GM12878 (cell line): ENCODE measurements around the gene ZNF644. TPM values are rescaled to one million over a fixed set of nuclear protein-coding genes. Genes with fewer than 3 reads are reported as not detected.
"Not testable (repeated sequence)": the region's sequence is repeated elsewhere in the genome, so short reads cannot be mapped to it uniquely, and the experiment has no call there.

Source experiments
- ATAC-seq: fragments of 200-7000 bp; cut with Tn5 transposase; 3 replicates; pipeline ENCODE4 v1.9.1; 2020; ENCODE audit warnings: mild to moderate bottlenecking, moderate library complexity
- BruUV-seq: library from RNA; stranded (reverse); fragments of 400-500 nt; replicated peaks from 2 replicates; lab custom pipeline; 2021; lab: Mats Ljungman, UMichigan
- CTCF ChIA-PET: fragments of 300-600 bp; sonication (Branson Sonifier 250); formaldehyde crosslinking; extraction: SDS; loops from one replicate; lab custom pipeline; 2021; ENCODE audit warnings: inconsistent platforms; lab: Yijun Ruan, JAX
- POLR2A ChIA-PET: fragments of 350-600 bp; formaldehyde crosslinking; extraction: SDS; loops from one replicate; lab custom pipeline; 2021; ENCODE audit warnings: inconsistent platforms; lab: Charles Lee
- RAD21 ChIA-PET: fragments of 300-600 bp; sonication (Branson Sonifier 250); formaldehyde crosslinking; loops from one replicate; lab custom pipeline; 2023; ENCODE audit warnings: antibody characterized with exemption; ENCODE audit not compliant: unreplicated experiment; lab: Charles Lee
- SMC1A ChIA-PET: fragments of 300-600 bp; sonication (Branson Sonifier 250); formaldehyde crosslinking; loops from one replicate; lab custom pipeline; 2023; ENCODE audit not compliant: unreplicated experiment, uncharacterized antibody; lab: Charles Lee
- DNase-seq: peaks from one replicate; pipeline ENCODE4 v3.0.0-alpha.2; 2011; ENCODE audit warnings: low read depth, low spot score
- FAIRE-seq: peaks from 3 replicates; lab custom pipeline; 2011; peaks lifted over from hg19 to GRCh38; lab: Jason Lieb, UNC
- H2AFZ ChIP-seq: 2 replicates; pipeline ENCODE4 v1.6.0; 2011; ENCODE audit warnings: low read depth, low read length, control low read depth; ENCODE audit not compliant: control insufficient read depth
- H3K27ac ChIP-seq: 2 replicates; pipeline ENCODE4 v1.5.1; 2011; ENCODE audit warnings: control low read depth; ENCODE audit not compliant: control insufficient read depth, insufficient read depth
- H3K27me3 ChIP-seq, 2 experiments: replicated peaks in 1 of 2; 2 replicates each; pipeline versions ENCODE4 v1.6.0 to v1.6.1; 2011; ENCODE audit warnings: low read length in 1 of 2; ENCODE audit not compliant: control insufficient read depth in 2 of 2, insufficient read depth in 2 of 2
- H3K36me3 ChIP-seq, 2 experiments: 2 replicates each; pipeline ENCODE4 v1.5.1; 2011; ENCODE audit warnings: low read length in 1 of 2; ENCODE audit not compliant: control insufficient read depth in 2 of 2, insufficient read depth in 2 of 2
- H3K4me1 ChIP-seq: 2 replicates; pipeline ENCODE4 v1.6.1; 2011; ENCODE audit warnings: mild to moderate bottlenecking, low read length, moderate library complexity, mixed read lengths; ENCODE audit not compliant: control insufficient read depth, insufficient read depth
- H3K4me2 ChIP-seq: 2 replicates; pipeline ENCODE4 v1.6.0; 2011; ENCODE audit warnings: control low read depth; ENCODE audit not compliant: control insufficient read depth, insufficient read depth
- H3K4me3 ChIP-seq: fragments of 200-600 bp; sonication (generic); 2 replicates; pipeline ENCODE4 v1.5.1; 2016
- H3K79me2 ChIP-seq: 2 replicates; pipeline ENCODE4 v1.6.0; 2011; ENCODE audit warnings: low read length; ENCODE audit not compliant: control insufficient read depth, insufficient read depth
- H3K9ac ChIP-seq: 2 replicates; pipeline ENCODE4 v1.8.0; 2011; ENCODE audit warnings: low read length, control low read depth, mixed read lengths; ENCODE audit not compliant: control insufficient read depth, insufficient read depth
- H3K9me3 ChIP-seq: replicated peaks from 3 replicates; pipeline ENCODE4 v1.5.1; 2011; ENCODE audit warnings: mild to moderate bottlenecking, low read length; ENCODE audit not compliant: control insufficient read depth, insufficient read depth
- H4K20me1 ChIP-seq: 2 replicates; pipeline ENCODE4 v1.6.0; 2011; ENCODE audit not compliant: control insufficient read depth, insufficient read depth
- CHD1 ChIP-seq: IDR thresholded peaks from 2 replicates; pipeline ENCODE4 v1.6.1; 2012; ENCODE audit warnings: low read depth, low read length, improper control_type of control experiment
- JUNB ChIP-seq: IDR thresholded peaks from 2 replicates; pipeline ENCODE4 v1.6.1; 2016; ENCODE audit warnings: antibody characterized with exemption, mild to moderate bottlenecking
- NR2C2 ChIP-seq: IDR thresholded peaks from 2 replicates; pipeline ENCODE4 v1.6.1; 2011; ENCODE audit warnings: borderline replicate concordance, low read depth; ENCODE audit not compliant: control insufficient read depth, insufficient read length
- PBX3 ChIP-seq: IDR thresholded peaks from 2 replicates; pipeline ENCODE4 v1.6.1; 2011; ENCODE audit warnings: mild to moderate bottlenecking, low read depth, low read length, moderate library complexity; ENCODE audit not compliant: insufficient replicate concordance
- RELB ChIP-seq: fragments of 450-650 bp; IDR thresholded peaks from 2 replicates; pipeline ENCODE4 v1.6.1; 2017; ENCODE audit warnings: low read depth, mild to moderate bottlenecking, moderate library complexity
- SREBF1 ChIP-seq: IDR thresholded peaks from 2 replicates; pipeline ENCODE4 v1.6.1; 2012; ENCODE audit warnings: mild to moderate bottlenecking, low read length
- STAT1 ChIP-seq: fragments of 450-650 bp; conservative IDR thresholded peaks from 2 replicates; pipeline ENCODE4 v1.6.1; 2014; ENCODE audit warnings: antibody characterized with exemption, mild to moderate bottlenecking
- WGBS: methylation state at CpG from one replicate; pipeline ENCODE4 v1.1.6; 2016; ENCODE audit warnings: low lambda C conversion rate; ENCODE audit not compliant: insufficient replicate concordance, insufficient coverage; ENCODE audit errors: missing lambda C conversion rate; 5-methylcytosine and 5-hydroxymethylcytosine counted together
- in situ Hi-C: fragments of 300-500 bp; cut with MboI; formaldehyde crosslinking; loops from 9 replicates; pipeline ENCODE4 v1.14.3; 2018; ENCODE audit warnings: mixed read lengths
- intact Hi-C: fragments of 100-400 bp; cut with micrococcal nuclease; formaldehyde crosslinking; loops from one replicate; pipeline ENCODE4 v1.14.2; 2022; ENCODE audit not compliant: unreplicated experiment
- polyA plus RNA-seq, 11 experiments: library from polyadenylated mRNA; depleted of rRNA in 4 of 11; unstranded in 6 of 11; stranded (reverse) in 5 of 11; fragments of >200 nt; fragmentation: Nextera tagmentation in 4 of 11; fragmentation: Illumina TruSeq in 1 of 11; extraction: Ambion mirVana in 4 of 11; extraction: Trizol in 1 of 11; gene quantifications; 1 replicate in 1 of 11; 2 replicates in 10 of 11; pipeline versions ENCODE4 v1.2.1 to v1.2.3, GENCODE V29; 2011 to 2016; ENCODE audit warnings: inconsistent platforms in 2 of 11, missing spikeins in 2 of 11, low read depth in 1 of 11
- total RNA-seq, 4 experiments: library from RNA; depleted of rRNA in 3 of 4; stranded (reverse); fragments of >200 nt in 3 of 4; fragmentation: Illumina TruSeq in 1 of 4; extraction: Trizol in 1 of 4; gene quantifications; 2 replicates each; pipeline versions ENCODE4 v1.2.1 to v1.2.3, GENCODE V29; 2013 to 2021
- TF ChIP-seq, protein P1 (sequence below): fragments of 450-650 bp; IDR thresholded peaks from 2 replicates; pipeline ENCODE4 v1.6.1; 2018; ENCODE audit warnings: mild to moderate bottlenecking, low read depth, moderate library complexity; ENCODE audit not compliant: partially characterized antibody

The ZNF644 gene
- total and polyA plus RNA-seq, 10 of the 15 experiments (the other 5 are each of a cell fraction or from before 2014, with no cell fraction given) = 17.7 to 55.3 (median 29.5) TPM

DNA sequence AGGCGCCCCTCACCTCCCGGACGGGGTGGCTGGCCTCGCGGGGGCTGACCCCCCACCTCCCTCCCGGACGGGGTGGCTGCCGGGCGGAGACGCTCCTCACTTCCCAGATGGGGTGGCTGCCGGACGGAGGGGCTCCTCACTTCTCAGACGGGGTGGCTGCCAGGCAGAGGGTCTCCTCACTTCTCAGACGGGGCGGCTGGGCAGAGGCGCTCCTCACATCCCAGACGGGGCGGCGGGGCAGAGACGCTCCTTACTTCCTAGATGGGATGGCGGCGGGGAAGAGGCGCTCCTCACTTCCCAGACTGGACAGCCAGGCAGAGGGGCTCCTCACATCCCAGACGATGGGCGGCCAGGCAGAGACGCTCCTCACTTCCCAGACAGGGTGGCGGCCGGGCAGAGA lies 130.1 kb downstream of the ZNF644 start:
- intact Hi-C loops, H3K4me2 ChIP-seq, H3K79me2 ChIP-seq, H3K4me3 ChIP-seq, SMC1A ChIA-PET, H3K9me3 ChIP-seq, H2AFZ ChIP-seq, H4K20me1 ChIP-seq, H3K27ac ChIP-seq, POLR2A ChIA-PET, H3K36me3 ChIP-seq, ATAC-seq, RAD21 ChIA-PET, DNase-seq, FAIRE-seq, H3K4me1 ChIP-seq, BruUV-seq, H3K27me3 ChIP-seq, H3K9ac ChIP-seq, in situ Hi-C loops, CTCF ChIA-PET: not testable (repeated sequence)
- WGBS = 100% methylated on average over 1 of the region's 28 CpGs

DNA sequence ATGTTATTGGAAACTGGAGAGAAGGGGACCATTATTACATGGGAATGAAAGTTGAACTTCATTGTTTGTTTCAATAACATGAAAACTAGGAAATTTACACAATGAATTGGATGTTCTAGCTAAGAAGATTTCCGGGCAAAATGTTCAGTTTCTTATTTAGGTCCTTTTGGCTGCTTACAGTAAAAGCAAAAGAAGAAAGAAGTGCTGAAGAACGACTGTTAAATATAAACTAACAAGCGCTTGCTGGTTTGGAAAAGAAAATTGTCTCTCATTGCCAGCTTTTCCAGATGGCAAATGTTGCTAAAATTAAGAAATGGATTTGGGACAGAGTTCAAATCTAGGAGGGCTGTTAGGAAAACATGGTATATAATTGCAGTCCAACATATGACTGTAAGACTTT lies 139.6 kb downstream of the ZNF644 start:
- Histone ChIP-seq H4K20me1 (no peaks in the 10 kb centered on the region), H3K36me3 (no peaks in the 10 kb centered on the region), H2AFZ (no peak overlapping the region), H3K27ac (no peak overlapping the region), H3K27me3 (no peaks in the 10 kb centered on the region), H3K4me2 (no peak overlapping the region), H3K4me1 (no peaks in the 10 kb centered on the region), H3K9me3 (peaks cover 2% of the 10 kb centered on the region; the same call in 2 of the 3 replicates), H3K9ac (no peak overlapping the region), H3K4me3 (no peak overlapping the region), H3K79me2 (no peaks in the 10 kb centered on the region)
- no TSS peak for BruUV-seq
- no peak for TF ChIP-seq STAT1
- TF ChIP-seq PBX3 = no peak
- no peak for TF ChIP-seq SREBF1
- TF ChIP-seq JUNB = no peak
- no peak for TF ChIP-seq CHD1
- TF ChIP-seq RELB = no peak
- TF ChIP-seq, protein P1, sequence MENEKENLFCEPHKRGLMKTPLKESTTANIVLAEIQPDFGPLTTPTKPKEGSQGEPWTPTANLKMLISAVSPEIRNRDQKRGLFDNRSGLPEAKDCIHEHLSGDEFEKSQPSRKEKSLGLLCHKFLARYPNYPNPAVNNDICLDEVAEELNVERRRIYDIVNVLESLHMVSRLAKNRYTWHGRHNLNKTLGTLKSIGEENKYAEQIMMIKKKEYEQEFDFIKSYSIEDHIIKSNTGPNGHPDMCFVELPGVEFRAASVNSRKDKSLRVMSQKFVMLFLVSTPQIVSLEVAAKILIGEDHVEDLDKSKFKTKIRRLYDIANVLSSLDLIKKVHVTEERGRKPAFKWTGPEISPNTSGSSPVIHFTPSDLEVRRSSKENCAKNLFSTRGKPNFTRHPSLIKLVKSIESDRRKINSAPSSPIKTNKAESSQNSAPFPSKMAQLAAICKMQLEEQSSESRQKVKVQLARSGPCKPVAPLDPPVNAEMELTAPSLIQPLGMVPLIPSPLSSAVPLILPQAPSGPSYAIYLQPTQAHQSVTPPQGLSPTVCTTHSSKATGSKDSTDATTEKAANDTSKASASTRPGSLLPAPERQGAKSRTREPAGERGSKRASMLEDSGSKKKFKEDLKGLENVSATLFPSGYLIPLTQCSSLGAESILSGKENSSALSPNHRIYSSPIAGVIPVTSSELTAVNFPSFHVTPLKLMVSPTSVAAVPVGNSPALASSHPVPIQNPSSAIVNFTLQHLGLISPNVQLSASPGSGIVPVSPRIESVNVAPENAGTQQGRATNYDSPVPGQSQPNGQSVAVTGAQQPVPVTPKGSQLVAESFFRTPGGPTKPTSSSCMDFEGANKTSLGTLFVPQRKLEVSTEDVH = no peak
- no peak for TF ChIP-seq NR2C2
- POLR2A ChIA-PET = no interaction called here
- SMC1A ChIA-PET = interaction anchor here (1.0 kb wide), 1 partner anchor 107 kb away, joined by 4 read pairs; no protein-coding TSS in a partner anchor
- ATAC-seq (no peak), DNase-seq (no peak), FAIRE-seq (no peak)
- in situ Hi-C loops (no loop called here), intact Hi-C loops (no loop called here)
- RAD21 ChIA-PET = no interaction called here
- CTCF ChIA-PET = no interaction called here
- 0% methylated on average over 3 of the region's 3 CpGs for WGBS
